Inflammatory macrophage treated with lipopolysaccharide for 1 hour (primary cell): Measurements from ENCODE around the gene SLITRK3.
"Not testable (repeated sequence)": the region's sequence is repeated elsewhere in the genome, so short reads cannot be mapped to it uniquely, and the experiment has no call there.

ENCODE experiments used
- DNase-seq, 2 donors: peaks; one replicate each; pipeline ENCODE4 v3.0.0-alpha.2; 2020 to 2022

The SLITRK3 gene

GRCh38 chr3:165188452-165188851 is 7.7 kb downstream of the SLITRK3 start:
- no peak for DNase-seq

GRCh38 chr3:165185707-165186327 is 10.4 kb downstream of the SLITRK3 start:
- peak; percentile 33 to 66 for DNase-seq

- DNase-seq: no peak
These were observed 14.6 kb downstream of the SLITRK3 start for GRCh38 chr3:165181556-165181955.

GRCh38 chr3:165170236-165170635 is 25.9 kb downstream of the SLITRK3 start:
- no peak for DNase-seq

- no peak for DNase-seq
These were observed 26.8 kb downstream of the SLITRK3 start for GRCh38 chr3:165169368-165169767.

- DNase-seq: no peak
These were observed 33.3 kb downstream of the SLITRK3 start for GRCh38 chr3:165162883-165163282.

GRCh38 chr3:165159760-165160421 is 36.3 kb downstream of the SLITRK3 start:
- no peak for DNase-seq

- DNase-seq: no peak
These were observed 38.2 kb downstream of the SLITRK3 start for GRCh38 chr3:165158011-165158410.

GRCh38 chr3:165156757-165157420 is 39.3 kb downstream of the SLITRK3 start:
- DNase-seq: no peak

- DNase-seq: no peak
These were observed 47.2 kb downstream of the SLITRK3 start for GRCh38 chr3:165148876-165149441.

GRCh38 chr3:165144271-165144670 is 51.9 kb downstream of the SLITRK3 start:
- no peak for DNase-seq

GRCh38 chr3:165139918-165140317 is 56.3 kb downstream of the SLITRK3 start:
- DNase-seq: not testable (repeated sequence)
